ENCODE data around the gene RPEL1. TPM values are rescaled to one million over a fixed set of nuclear protein-coding genes. Genes with fewer than 3 reads are reported as not detected.

The RPEL1 gene
- polyA plus RNA-seq, 1 donor from 2014 or later: not detected

DNA sequence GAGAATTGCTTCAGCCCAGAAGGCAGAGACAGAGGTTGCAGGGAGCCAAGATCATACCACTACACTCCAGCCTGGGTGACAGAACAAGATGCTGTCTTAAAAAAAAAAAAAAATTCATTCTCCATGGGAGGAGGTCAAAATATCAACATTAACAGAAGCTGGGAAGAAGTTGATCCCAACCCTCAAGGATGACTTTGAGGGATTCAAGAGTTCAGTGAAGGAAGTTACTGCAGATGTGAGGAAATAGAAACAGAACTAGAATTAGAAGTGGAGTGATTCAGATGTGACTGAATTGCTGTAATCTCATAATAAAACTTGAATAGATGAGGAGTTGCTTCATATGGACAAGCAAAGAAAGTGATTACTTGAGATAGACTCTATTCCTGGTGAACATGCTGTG lies 19.7 kb upstream of the RPEL1 start:
- H3K9me3 ChIP-seq (ENCODE audit: low read length): peaks cover 6% of the 10 kb centered on the region
- H3K9me2 ChIP-seq (ENCODE audit: insufficient read depth, low read length): no peaks in the 10 kb centered on the region
- H2AFZ ChIP-seq (ENCODE audit: low read depth, low read length): no peak overlapping the region
- no peak for TF ChIP-seq TAF1 (IDR thresholded peaks at IDR 0.05; ENCODE audit: low read depth)
- TF ChIP-seq, protein P1, sequence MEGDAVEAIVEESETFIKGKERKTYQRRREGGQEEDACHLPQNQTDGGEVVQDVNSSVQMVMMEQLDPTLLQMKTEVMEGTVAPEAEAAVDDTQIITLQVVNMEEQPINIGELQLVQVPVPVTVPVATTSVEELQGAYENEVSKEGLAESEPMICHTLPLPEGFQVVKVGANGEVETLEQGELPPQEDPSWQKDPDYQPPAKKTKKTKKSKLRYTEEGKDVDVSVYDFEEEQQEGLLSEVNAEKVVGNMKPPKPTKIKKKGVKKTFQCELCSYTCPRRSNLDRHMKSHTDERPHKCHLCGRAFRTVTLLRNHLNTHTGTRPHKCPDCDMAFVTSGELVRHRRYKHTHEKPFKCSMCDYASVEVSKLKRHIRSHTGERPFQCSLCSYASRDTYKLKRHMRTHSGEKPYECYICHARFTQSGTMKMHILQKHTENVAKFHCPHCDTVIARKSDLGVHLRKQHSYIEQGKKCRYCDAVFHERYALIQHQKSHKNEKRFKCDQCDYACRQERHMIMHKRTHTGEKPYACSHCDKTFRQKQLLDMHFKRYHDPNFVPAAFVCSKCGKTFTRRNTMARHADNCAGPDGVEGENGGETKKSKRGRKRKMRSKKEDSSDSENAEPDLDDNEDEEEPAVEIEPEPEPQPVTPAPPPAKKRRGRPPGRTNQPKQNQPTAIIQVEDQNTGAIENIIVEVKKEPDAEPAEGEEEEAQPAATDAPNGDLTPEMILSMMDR (IDR thresholded peaks at IDR 0.05; ENCODE audit: poor library complexity, severe bottlenecking): no peak
- no peak for TF ChIP-seq SMC3 (conservative IDR thresholded peaks at IDR 0.05; ENCODE audit: poor library complexity)
- TF ChIP-seq, protein P2, sequence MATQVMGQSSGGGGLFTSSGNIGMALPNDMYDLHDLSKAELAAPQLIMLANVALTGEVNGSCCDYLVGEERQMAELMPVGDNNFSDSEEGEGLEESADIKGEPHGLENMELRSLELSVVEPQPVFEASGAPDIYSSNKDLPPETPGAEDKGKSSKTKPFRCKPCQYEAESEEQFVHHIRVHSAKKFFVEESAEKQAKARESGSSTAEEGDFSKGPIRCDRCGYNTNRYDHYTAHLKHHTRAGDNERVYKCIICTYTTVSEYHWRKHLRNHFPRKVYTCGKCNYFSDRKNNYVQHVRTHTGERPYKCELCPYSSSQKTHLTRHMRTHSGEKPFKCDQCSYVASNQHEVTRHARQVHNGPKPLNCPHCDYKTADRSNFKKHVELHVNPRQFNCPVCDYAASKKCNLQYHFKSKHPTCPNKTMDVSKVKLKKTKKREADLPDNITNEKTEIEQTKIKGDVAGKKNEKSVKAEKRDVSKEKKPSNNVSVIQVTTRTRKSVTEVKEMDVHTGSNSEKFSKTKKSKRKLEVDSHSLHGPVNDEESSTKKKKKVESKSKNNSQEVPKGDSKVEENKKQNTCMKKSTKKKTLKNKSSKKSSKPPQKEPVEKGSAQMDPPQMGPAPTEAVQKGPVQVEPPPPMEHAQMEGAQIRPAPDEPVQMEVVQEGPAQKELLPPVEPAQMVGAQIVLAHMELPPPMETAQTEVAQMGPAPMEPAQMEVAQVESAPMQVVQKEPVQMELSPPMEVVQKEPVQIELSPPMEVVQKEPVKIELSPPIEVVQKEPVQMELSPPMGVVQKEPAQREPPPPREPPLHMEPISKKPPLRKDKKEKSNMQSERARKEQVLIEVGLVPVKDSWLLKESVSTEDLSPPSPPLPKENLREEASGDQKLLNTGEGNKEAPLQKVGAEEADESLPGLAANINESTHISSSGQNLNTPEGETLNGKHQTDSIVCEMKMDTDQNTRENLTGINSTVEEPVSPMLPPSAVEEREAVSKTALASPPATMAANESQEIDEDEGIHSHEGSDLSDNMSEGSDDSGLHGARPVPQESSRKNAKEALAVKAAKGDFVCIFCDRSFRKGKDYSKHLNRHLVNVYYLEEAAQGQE (IDR thresholded peaks at IDR 0.05; ENCODE audit: borderline replicate concordance): no peak
- H3K27ac ChIP-seq (ENCODE audit: low read length): no peak overlapping the region
- H3K36me3 ChIP-seq (ENCODE audit: insufficient read depth, low read length): no peaks in the 10 kb centered on the region
- no peaks in the 10 kb centered on the region for H3K27me3 ChIP-seq (ENCODE audit: insufficient read depth, low read depth, low read length)
- no peaks in the 10 kb centered on the region for H3K79me2 ChIP-seq (replicated peaks; ENCODE audit: insufficient read depth, low read length)
- H3K4me2 ChIP-seq (ENCODE audit: low read length): no peak overlapping the region
- H3K4me3 ChIP-seq (ENCODE audit: low read length): no peak overlapping the region
- no peak overlapping the region for H3K9ac ChIP-seq (ENCODE audit: low read length)
- no peaks in the 10 kb centered on the region for H4K20me1 ChIP-seq (ENCODE audit: insufficient read depth)
- H3F3A ChIP-seq (ENCODE audit: insufficient read depth, low read length, poor library complexity, severe bottlenecking): no peaks in the 10 kb centered on the region

- Histone ChIP-seq H3K9ac (ENCODE audit: low read length) (no peak overlapping the region), H3K9me3 (ENCODE audit: low read length) (peaks cover 6% of the 10 kb centered on the region), H3K27me3 (ENCODE audit: insufficient read depth, low read depth, low read length) (no peaks in the 10 kb centered on the region), H2AFZ (ENCODE audit: low read depth, low read length) (no peak overlapping the region), H3K4me3 (ENCODE audit: low read length) (no peak overlapping the region), H3K36me3 (ENCODE audit: insufficient read depth, low read length) (no peaks in the 10 kb centered on the region), H4K20me1 (ENCODE audit: insufficient read depth) (no peaks in the 10 kb centered on the region), H3K9me2 (ENCODE audit: insufficient read depth, low read length) (no peaks in the 10 kb centered on the region), H3F3A (ENCODE audit: insufficient read depth, low read length, poor library complexity, severe bottlenecking) (no peaks in the 10 kb centered on the region), H3K79me2 (replicated peaks; ENCODE audit: insufficient read depth, low read length) (no peaks in the 10 kb centered on the region), H3K27ac (ENCODE audit: low read length) (no peak overlapping the region), H3K4me2 (ENCODE audit: low read length) (no peak overlapping the region)
- TF ChIP-seq, protein P1 (IDR thresholded peaks at IDR 0.05; ENCODE audit: poor library complexity, severe bottlenecking): no peak
- no peak for TF ChIP-seq RAD21 (conservative IDR thresholded peaks at IDR 0.05)
Measured at GRCh38 chr10:103227416-103227815, 18.3 kb upstream of the RPEL1 start.

DNA sequence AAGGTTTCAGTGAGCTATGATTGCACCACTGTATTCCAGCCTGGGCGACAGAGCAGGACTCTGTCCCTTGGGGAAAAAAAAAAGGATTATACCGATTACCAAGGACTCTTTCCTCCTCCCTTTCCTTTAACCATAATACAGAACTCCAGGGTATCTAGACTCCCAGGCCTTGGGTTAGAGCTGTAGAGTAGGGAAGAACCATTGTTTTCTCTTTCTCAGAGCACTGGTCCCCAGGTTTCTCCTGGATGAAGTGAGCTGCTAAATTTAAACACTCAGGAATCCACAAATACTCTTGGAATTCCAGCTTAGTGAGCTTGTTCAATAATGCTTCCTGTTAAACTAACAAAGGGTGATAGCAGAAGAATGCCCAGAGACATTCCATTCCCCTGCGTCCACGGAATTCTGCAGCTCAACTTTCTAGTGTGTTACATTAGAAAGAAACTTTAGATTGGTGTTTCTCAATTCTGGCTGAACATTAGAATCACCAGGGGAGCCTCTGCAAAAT lies 14.6 kb upstream of the RPEL1 start:
- Histone ChIP-seq H2AFZ (ENCODE audit: low read depth, low read length) (no peak overlapping the region), H3K36me3 (ENCODE audit: insufficient read depth, low read length) (no peaks in the 10 kb centered on the region)
- TF ChIP-seq, protein P2 (IDR thresholded peaks at IDR 0.05; ENCODE audit: borderline replicate concordance): no peak
- TF ChIP-seq, protein P1 (IDR thresholded peaks at IDR 0.05; ENCODE audit: poor library complexity, severe bottlenecking): no peak
- TF ChIP-seq TAF1 (IDR thresholded peaks at IDR 0.05; ENCODE audit: low read depth) (no peak), RAD21 (conservative IDR thresholded peaks at IDR 0.05) (no peak), MXI1 (conservative IDR thresholded peaks at IDR 0.05; ENCODE audit: poor library complexity, severe bottlenecking) (no peak), EP300 (conservative IDR thresholded peaks at IDR 0.05; ENCODE audit: poor library complexity, severe bottlenecking) (no peak), SMC3 (conservative IDR thresholded peaks at IDR 0.05; ENCODE audit: poor library complexity) (no peak), POLR2AphosphoS5 (IDR thresholded peaks at IDR 0.05) (no peak)

More for the DNA sequence above, 14.6 kb upstream of the RPEL1 start:
- Histone ChIP-seq H3K27me3 (ENCODE audit: insufficient read depth, low read depth, low read length) (no peaks in the 10 kb centered on the region), H3K9me2 (ENCODE audit: insufficient read depth, low read length) (no peaks in the 10 kb centered on the region), H3K27ac (ENCODE audit: low read length) (no peak overlapping the region), H3F3A (ENCODE audit: insufficient read depth, low read length, poor library complexity, severe bottlenecking) (no peaks in the 10 kb centered on the region), H3K79me2 (replicated peaks; ENCODE audit: insufficient read depth, low read length) (no peaks in the 10 kb centered on the region), H3K9me3 (ENCODE audit: low read length) (no peaks in the 10 kb centered on the region), H3K4me2 (ENCODE audit: low read length) (no peak overlapping the region), H3K9ac (ENCODE audit: low read length) (no peak overlapping the region), H4K20me1 (ENCODE audit: insufficient read depth) (no peaks in the 10 kb centered on the region), H3K4me3 (ENCODE audit: low read length) (no peak overlapping the region)
